HL-60/S4 treated with retinoic acid at 250 ng/mL for 4 days and 3 days (cell line): Measurements from ENCODE around the gene DAZAP1.

Source experiments
- in situ Hi-C: fragments of 300-500 bp; cut with MboI; formaldehyde crosslinking; loops from 2 replicates; pipeline ENCODE4 v1.7.0; 2022; ENCODE audit warnings: low sequenced_read_pairs

Gene DAZAP1

DNA sequence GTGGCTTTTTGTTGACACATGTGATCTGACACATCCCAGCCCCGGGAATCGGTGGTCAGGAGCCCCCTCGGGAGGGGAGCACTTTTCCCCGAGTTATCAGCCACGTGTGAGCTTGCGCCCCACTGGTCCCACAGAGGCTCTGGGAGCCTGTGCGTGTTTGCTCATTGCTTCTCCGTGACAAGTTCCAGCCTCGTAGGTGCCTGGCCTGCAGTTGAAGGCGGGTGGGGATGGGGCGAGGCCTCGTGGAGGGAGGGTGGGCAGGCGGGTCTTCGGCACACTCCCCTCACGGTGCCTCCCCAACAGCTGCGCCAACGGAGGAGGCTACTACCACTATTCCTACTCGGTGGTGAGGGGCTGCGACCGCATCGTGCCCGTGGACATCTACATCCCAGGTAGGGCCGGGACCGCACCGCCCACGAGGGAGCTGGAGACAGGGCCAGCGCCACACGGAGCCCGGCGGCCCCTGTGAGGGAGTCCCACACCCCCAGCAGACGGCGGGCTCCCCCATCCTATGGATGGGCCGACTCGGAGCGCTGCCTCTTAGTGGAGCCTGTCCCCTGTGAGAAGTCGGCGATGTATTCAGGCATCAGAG is 14.4 kb upstream of the DAZAP1 start:
- in situ Hi-C loops = no loop called here

DNA sequence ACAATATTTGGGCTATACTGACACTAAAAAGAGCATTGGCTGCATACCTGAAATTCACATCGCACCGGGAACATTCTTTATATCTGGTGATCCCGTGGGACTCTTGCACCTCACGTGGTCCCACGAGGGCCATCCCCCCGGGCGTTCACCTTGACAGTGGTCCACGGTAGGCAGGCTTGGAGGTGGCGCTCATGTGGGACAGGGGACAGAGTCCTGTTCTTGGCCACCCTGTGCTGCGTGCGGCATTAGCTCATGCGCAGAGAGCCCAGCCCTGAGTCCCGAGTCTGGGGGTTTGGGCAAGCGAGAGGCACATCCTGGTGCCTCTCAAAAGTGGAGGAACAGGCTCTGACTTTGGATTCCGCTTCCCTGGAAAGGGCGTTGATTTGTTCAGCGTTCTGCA is 13.5 kb upstream of the DAZAP1 start:
- in situ Hi-C loops = no loop called here

DNA sequence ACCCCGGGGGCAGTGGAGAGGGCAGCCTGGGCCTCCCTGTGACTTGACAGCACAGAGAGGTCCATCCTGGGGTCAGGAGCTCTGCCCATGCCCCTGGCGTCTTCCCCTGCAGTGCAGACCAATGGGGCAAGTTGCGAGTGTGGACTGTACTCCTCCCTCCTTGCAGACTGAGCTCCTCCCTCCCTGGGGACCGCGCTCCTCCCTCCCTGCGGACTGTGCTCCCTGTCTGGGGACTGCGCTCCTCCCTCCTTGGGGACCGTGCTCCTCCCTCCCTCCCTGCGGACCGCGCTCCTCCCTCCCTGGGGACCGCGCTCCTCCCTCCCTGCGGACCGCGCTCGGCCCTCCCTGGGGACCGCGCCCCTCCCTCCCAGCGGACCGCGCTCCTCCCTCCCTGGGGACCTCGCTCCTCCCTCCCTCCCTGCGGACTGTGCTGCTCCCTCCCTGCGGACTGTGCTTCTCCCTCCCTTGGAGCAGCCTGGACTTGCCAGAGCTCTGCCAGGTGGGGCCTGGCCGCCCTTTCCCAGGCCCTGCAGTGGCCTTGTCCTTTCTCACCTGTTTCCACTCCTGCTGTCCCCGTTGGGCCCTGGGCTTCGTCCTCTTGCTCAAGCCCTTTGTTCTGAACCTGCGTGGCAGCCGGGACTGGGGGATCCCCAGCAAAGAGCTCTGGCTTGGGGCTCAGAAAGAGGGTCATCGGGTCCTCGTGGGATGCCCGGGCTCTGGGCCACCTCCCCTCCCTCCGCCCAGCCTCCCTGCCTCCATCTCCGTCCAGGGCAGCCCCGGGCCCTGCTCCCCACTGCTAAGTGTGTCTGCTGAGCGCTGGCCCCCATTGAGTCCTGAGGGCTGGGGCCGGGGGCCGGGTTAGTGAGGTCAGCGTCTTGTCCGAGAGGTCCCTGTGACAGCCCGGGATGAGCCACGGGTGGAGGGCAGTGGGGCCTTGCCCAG is 12.9 kb upstream of the DAZAP1 start:
- in situ Hi-C loops = no loop called here

DNA sequence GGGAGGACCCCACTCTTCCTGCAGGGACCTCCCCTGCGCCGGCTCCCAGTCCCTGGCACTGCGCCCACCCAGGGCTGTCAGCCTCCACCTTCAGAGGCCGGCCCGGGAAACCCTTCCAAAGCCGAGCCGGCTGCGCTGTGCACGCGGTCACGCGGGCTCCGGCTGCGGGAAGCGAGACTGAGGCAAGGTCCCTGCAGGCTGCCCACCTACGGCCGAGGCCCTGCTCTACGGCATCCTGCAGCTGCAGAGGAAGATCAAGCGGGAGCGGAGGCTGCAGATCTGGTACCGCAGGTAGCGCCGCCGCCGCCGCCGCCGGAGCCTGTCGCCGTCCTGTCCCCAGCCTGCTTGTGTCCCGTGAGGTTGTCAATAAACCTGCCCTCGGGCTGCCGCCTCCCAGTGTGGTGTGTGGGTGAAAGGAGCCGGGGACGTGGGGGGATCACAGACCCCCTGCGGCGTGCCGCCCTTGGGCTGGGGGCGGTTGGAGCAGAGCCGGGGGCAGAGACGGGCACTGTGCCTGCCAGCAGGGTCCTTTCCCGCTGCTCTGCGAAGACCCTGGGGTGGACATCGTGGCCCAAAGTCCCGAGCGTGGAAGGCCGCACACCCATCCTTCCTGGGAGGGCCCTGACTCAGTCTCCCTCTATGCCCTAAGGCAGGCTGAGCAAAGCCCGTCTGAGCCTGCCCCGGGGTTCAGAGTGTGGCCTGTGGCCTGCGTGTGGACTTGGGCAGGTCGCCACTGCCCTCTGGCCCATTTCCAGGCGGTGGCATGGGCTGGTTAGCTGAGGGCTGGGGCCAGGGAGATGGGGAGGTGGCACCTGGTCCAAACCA is 12.0 kb upstream of the DAZAP1 start:
- in situ Hi-C loops = no loop called here

DNA sequence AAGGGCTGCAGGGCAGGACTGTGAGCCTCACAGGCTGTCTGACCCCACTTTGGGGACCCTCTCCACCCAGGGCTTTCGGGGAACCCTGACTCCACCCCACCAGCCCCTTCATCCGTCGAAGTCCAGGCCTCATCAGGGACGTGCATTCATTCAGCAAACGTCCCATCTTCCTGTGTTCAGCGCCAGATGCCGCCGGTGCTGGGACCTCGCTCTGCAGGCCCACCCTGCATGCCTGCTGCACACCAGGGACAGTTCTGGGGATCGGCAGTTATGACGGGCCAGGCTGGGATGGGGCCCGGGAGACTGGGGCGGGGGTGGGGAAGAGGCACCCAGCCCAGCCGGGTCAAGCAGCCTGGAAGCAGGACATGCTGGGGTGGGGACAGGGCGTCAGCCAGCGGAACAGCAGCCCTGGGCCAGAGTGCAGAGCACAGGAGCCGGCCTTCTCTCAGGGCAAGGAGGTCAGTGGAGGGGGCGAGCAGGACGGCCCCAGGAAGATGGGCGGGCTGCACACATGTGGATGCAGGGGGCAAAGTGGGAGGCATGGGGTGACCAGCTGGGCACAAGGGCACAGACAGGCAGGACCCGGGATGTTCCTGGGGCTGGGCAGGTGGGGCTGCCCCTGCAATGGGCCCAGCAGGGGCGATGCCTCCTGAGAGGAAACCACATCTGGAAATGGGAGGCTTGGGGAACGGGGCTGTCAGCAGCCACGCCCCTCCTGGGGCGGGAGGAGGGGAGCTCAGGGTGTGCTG is 11.2 kb upstream of the DAZAP1 start:
- in situ Hi-C loops = no loop called here

DNA sequence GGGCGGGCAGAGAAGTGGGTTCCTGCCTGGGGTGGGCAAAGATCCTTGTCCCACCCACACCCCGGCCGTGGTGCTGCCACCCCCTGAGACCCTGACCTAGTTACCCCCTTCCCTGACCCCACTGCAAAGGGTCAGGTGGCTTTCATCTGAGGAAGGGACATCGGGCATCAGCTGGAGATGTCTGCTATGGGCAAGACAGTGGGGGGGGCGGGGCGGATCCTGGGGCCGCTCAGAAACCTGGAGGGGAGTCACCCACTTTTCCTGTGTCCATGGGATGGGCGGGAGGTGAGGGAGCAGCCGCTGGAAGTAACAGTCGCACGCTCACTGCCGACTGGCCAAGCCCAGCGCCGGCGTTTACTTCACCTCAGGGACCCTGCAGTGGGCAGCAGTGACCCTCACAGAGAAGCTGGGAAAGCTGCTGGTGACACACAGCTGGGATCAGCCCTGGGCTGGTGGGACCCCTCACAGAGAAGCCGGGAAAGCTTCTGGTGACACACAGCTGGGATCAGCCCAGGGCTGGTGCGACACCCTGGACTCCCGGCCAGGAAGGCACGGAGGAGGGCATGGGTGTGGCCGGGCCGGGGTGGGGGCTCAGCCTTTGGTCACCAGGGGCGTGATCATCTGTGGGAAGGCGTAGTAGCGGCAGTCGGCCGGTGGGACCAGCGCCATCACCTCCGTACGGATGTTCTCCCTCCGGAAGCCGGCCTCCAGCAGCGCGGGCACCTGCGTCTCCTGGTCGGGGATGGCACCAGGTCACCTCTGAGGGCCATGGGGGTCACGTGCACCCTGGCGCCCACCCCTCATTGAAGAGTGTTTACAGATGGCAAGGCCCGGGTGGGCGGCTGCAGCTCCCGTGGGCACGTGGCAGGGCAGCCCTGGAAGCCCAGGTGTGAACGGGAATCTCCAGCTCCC is 10.4 kb upstream of the DAZAP1 start:
- in situ Hi-C loops = no loop called here

DNA sequence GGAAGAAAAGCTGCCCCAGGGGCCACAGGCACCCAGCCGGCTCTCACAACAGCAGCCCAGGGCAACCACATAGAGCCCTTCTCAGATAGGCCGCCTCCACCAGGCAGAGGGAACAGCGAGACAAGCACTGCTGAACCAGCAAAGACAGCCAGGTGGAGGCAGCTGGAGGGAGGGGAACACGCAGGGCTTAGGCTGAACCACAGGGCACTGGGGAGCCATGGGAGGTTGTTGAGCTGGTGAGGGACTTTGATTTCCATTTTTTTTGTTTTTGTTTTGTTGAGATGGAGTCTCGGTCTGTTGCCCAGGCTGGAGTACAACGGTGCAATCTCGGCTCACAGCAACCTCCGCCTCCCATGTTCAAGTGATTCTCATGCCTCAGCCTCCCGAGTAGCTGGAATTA is 9.5 kb upstream of the DAZAP1 start:
- in situ Hi-C loops = no loop called here

DNA sequence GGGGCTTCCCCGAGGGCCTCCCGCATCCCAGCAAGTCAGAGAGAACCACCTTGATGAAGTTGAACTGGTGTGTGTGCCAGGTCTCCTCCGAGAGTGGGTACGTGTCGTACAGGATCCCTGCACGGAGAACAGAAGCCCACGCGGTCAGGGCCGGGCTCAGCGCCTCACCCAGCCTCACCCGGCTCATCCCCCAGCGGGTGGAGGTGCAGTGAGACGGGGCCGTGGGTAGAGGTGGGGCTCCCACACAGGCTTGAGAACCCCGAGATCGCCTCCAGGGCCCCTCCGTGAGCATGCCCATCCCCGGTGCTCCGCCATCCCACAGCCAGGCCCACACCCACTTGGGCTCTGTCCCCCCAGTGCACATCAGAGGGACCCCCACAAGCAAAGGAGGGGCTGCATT is 8.3 kb upstream of the DAZAP1 start:
- in situ Hi-C loops = no loop called here

DNA sequence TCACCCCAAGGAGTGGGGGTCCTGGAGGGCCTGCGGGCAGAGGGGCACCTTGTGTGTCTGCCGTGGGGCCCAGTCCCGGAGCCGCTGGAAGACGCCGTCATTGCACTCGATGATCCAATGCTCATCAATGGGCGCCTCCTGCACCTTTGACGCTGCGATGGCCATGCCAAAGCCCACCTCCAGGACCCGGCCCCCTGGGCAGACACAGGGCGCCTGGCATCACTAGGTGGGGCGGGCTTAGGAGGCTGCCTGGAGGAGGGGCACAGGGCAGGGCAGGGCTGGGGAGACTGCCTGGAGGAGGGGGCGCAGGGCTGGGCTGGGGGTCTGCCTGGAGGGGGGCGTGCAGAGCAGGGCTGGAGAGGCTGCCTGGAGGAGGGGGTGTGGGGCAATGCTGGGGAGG is 7.6 kb upstream of the DAZAP1 start:
- in situ Hi-C loops = no loop called here

DNA sequence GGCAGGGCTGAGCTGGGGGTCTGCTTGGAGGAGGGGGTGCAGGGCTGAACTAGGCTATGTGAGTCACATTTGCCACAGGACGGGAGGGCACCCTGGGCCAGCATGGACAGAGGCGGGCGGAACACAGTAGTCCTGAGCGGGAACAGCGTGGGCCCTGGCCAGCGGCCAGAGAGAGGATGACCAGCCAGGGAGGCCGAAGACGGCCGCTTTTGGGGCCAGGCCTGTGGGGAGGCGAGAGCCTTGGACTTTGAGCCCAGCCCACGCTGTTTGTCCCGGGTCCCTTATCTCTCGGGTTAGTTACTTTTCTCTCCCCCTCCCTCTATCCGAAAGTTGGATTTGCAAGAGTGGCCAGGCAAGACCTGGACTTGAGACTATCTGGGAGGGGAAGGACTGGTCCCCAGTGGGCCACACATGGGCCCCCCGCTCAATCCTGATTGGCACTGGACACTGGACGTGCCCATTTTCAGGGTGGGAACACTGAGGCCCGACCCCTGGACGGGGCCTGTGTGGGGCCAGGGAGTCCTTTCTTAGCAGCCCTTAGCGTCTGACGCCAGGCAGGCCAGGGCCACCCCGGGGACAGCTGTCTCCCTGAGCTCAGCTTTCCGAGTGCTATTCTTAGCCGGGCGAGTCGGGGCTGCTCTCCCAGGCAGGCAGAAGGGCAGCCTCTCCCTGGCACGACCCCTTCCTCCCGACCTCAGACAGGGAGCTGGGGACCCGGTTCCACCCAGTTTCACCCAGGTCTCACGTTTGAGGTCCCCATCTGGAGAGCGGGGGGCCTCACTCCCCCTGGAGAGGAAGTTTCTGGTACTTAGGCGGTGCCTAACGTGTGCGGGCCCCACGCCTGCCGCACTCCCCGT is 6.9 kb upstream of the DAZAP1 start:
- in situ Hi-C loops = no loop called here

DNA sequence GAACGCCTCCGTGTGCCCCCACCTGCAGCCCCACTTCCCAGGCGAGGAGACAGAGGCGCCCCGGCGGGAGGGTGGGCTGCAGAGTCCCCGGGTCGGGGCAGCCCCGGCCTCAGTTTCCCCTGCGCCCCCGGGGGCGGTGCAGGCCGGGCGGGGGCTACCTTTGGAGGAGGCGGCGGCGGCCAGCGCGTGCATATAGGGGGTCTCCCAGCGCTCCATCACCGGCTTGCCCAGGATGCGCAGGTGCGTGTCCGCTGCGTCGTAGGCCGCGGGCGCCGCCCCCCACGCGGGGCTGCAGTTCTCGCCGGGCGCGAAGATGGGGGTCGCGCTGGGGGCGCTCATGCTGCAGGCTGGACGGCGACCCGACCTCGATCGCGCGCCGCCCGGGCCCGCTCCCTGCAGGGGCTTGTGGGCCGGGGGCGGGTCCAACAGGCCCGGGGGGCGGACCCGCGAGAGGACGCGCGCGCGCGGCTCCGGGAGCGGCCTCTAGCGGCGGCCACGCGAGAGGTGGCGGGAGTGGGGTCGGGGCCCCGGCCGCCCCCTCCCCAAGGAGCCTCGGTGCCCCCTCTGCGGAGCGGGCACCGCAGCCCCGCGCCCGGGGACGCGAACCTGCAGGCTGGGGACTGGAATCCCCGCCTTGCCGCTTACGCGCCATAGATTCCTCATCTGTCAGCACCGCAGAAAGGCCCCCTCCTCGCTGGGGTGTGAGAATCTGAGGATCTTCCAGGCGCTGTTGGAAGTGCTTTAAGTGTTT is 6.1 kb upstream of the DAZAP1 start, which contains the start of gene GAMT:
TSS of gene GAMT (minus strand) at position 405 of the 751 bp plus-strand sequence. CDS start at position 339, 66 bp downstream.
- in situ Hi-C loops = no loop called here

DNA sequence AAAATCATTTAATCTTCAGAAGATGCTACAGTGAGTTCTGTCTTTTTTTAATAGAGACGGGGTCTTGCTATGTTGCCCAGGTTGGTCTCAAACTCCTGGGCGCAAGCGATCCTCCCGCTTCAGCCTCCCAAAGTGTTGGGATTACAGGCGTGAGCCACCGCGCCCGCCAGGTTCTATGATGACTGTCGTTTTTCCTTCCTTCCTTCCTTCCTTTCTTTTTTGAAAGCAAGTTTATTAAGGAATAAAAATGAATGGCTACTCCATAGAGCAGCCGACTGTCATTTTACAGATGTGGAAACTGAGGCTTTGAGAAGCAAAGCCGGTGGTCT is 5.5 kb upstream of the DAZAP1 start:
- in situ Hi-C loops = no loop called here

DNA sequence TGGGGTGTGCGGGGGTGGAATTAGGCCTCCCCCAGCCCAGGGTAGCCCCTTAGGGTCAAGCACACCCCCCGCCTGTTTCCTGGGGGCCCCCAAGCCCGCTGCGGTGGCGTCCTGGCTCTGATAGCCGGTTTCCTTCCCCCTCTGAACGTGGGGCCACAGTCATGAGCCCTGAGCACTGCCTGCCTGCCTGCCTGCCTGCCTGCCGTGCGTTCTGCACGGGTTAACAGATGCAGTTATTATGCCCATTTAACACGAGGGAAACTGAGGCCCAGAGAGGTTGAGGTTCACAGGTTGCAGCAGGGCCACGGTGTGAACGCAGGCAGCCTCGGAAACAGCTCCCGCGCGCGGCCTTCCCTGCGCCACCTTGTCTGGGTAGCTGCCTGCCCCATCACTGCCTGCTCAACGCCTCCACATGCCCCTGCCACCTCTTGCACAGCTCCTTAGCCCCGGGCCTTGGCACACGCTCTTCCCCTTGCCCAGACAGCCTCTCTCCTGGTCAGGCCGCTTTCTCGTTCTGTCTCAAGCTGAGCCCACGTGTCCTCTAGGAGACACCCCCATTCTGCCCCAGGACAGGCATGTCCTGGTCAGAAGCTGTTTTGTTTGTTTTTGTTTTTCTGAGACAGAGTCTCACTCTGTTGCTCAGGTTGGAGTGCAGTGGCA is 4.8 kb upstream of the DAZAP1 start:
- in situ Hi-C loops = no loop called here

DNA sequence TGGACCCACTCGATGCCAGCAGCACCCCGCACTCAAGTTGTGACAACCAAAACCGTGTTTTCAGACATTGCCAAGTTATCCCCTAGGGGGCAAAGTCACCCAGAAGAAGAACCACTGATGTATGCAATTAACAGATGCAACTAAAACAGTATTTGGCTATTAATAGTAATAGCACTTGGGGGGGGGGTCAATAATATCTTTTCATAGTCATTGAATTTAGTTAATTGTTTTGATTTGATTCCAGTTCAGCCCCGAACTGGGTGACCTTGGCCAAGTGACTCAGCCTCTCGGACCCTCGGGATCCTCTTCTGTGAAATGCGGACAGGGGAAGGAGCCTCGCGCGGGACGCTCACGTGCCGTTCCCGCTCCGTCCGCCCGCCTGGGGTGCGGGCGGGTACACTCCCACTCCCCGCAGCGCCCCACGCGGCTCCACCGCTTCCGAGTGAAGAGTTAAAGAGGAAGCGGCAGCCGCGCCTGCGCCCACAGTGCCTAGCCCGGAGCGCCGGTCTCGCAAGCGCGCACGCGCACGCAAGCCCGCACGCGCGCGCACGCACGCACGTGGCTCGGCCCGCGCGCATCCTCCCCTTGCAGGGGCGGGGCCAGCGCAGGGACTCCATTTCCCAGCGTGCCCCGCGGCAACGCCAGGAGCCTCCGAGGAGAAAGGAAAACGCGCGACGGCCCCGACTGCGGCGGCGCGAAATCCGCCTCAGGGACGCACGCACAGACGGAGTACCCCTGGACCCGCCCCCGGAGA is 435 bp upstream of the DAZAP1 start:
- in situ Hi-C loops = no loop called here

DNA sequence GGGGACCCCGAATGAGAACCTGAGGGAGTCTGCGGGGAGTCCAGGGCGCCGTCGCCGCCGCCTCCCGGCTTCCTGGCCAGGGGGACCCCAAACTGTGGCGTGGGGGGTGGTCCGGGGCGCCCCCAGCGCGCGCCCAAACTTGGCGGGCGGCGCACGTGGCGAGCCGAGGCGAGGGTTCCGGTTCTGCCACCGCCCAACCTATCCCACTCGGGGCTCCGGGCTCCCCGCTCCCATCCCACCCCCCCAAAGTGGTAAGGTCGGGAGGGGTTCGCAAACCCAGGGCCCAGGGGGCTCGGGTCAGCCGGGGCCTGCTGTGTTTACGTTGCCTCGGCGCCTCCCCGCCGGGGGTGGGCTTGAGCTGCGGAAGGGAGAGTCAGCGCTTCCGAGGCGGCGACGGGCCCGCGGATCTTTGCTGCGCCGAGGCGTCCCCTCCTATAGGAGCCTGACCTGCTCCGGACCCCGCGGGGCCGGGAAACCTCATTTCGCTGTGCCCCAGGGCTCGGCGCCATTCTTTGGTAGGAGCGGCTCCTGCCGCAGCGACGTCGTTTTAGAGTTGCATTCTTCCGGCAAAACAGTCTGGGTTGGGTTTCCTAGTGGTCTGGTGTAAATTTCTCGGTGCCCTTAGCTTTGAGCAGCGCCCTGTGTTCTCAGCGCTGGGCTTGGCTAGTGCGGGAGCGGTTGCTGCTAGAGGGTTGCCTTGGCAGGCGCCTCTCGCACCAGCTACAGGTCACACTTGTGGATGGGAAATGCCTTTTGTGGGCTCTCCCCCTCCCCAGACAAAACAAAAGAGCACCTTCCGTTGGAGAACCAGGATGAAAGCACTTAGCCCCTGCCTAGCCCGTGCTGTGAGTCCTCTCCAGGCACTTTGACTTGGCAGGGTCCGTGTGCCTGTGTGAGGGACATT is 1.2 kb downstream of the DAZAP1 start:
- in situ Hi-C loops = no loop called here
